ENCODE measurements around the gene PCDHGB4. TPM values are rescaled to one million over a fixed set of nuclear protein-coding genes. Genes with fewer than 3 reads are reported as not detected.

PCDHGB4 gene
- total RNA-seq = 8.3 and 20.1 TPM in 2 replicates

DNA sequence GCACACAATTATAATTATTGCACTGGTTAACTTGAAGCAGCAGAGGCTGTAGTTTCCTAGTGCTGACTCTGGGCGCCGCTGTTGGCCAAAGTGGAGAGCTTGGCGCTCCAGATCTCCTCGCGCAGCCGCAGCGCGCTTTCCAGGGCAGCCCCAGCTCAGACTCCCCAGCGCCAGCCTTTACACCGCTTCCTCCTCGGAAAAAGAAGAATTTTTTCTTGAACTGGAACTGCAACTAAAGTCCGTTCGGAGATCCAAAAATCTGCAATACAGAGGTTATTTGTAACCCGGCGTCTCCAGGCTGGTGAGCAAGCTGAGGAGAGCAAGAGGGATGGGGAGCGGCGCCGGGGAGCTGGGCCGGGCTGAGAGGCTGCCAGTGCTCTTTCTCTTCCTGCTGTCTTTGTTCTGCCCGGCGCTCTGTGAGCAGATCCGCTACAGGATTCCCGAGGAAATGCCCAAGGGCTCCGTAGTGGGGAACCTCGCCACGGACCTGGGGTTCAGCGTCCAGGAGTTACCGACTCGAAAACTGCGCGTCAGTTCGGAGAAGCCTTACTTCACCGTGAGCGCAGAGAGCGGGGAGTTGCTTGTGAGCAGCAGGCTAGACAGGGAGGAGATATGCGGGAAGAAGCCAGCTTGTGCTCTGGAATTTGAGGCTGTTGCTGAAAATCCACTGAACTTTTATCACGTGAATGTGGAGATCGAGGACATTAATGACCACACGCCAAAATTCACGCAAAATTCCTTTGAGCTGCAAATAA is at the start of gene PCDHGB4:
Gene PCDHGB4, plus strand, starts transcription at position 142 of the 755 bp plus-strand sequence. Its CDS starts 187 bp downstream, at position 329.

DNA sequence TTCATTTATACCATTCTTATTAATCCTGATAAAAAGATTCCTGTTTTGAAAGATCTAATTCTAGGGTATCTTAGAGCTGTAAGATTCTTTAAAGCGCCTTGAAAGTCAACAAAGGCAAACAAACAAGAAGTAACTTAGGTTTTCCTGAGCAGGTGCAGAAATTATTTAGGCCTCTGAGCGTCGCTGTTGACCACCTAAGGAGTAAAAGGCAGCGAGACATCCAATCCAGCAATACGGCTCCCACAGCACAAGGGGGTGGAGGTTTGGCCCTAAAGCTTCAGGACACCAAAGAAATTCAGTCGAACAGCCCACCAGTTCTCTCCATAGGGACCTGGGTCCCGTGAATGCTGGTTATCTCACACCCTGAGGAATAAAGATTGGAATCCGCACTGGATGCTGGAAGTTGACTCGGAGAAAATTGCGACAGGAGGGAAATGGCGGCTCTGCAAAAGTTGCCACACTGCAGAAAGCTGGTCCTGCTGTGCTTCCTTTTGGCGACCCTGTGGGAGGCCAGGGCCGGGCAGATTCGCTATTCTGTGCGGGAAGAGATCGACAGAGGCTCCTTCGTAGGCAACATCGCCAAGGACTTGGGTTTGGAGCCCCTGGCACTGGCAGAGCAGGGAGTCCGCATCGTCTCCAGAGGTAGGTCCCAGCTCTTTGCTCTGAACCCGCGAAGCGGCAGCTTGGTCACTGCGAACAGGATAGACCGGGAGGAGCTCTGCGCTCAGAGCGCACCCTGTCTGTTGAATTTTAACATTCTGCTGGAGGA is 48.8 kb upstream of the PCDHGB4 start, which contains the start of gene PCDHGA2:
Gene PCDHGA2, plus strand, starts transcription at position 223 of the 769 bp plus-strand sequence.

DNA sequence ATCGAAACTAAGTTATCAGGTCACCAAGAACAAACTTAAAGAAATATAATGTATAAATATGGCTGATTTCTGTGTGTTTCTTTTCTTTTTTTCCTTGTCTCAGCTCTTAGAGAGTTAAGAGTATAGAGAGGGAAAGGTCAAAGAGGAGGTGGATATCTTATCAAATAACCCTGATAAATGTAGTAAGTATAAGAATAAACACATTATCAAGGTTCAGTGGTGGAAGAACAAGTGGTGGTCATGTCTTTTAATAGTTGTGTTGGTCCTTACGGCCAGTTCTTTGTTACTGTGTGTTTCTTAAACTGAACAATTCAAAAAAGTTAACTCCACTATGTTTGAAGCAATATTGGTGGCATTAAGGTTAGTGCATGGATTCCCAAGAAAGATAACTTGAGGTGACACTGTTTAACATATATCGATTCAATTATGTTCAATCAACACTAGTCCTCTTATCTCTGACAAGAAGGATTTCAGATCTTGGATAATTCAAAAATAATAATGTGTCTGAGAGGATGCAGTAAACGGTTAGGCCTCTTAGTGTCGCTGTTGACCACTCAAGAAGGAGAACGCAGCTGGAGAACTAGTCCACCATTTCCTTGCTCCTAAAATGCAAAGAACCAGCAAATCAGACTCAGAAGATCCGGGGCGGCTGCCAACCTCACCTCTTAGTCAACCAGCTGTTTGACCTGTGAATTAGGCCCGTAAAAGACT is 44.1 kb upstream of the PCDHGB4 start, which contains the start of gene PCDHGA3:
Gene PCDHGA3, plus strand, starts transcription at position 588 of the 711 bp plus-strand sequence. CDS start 205 bp downstream, outside the sequence.

DNA sequence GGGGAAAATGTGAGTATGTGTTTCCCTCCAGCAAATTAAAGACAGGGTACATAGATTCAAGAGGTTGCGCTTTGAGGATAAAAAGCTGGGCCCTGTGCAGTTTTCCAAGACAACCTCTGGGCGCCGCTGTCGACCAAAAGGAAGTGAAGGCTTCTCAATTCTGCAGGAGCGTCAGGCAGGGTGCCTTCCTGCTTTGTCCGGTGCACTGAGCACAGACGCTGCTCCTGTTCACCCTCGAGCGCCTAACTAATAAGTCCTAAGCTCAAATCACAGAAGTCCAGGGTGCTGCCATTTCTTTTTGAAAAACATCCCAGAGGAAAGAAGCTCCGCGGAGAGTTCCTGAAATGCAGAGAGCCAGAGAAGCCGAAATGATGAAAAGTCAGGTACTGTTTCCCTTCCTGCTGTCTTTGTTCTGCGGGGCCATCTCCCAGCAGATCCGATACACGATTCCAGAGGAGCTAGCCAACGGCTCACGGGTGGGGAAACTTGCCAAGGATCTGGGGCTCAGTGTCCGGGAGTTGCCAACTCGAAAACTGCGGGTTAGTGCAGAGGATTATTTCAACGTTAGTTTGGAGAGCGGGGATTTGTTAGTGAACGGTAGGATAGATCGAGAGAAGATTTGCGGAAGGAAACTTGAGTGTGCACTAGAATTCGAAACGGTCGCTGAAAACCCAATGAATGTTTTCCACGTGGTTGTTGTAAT is 37.4 kb upstream of the PCDHGB4 start, which contains the start of gene PCDHGB1:
Gene PCDHGB1, plus strand, starts transcription at position 183 of the 703 bp plus-strand sequence. Its CDS starts 162 bp downstream, at position 345.

DNA sequence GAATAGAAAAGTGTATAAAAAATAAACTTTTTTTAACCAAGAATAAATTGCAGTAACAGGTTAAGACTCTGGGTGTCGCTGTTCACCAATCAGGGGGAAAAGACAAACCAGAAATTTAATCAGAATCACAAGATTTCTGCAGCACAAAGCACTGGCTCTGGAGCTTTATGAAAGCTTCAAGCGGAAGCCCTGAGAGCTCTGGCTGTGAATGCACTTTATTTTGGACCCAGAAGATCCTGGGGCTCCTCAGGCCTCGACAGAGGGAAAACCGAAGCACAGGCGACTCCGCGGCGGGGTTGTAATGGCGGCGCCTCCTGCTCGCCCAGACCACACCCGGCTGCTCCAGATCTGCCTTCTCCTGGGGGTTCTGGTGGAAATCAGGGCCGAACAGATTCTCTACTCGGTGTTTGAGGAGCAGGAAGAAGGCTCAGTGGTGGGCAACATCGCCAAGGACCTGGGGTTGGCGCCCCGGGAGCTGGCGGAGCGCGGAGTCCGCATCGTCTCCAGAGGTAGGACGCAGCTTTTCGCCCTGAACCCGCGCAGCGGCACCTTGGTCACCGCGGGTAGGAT is 32.5 kb upstream of the PCDHGB4 start, which contains the start of gene PCDHGA4:
Gene PCDHGA4, plus strand, starts transcription at position 122 of the 570 bp plus-strand sequence. Its CDS starts 87 bp downstream, at position 209.

DNA sequence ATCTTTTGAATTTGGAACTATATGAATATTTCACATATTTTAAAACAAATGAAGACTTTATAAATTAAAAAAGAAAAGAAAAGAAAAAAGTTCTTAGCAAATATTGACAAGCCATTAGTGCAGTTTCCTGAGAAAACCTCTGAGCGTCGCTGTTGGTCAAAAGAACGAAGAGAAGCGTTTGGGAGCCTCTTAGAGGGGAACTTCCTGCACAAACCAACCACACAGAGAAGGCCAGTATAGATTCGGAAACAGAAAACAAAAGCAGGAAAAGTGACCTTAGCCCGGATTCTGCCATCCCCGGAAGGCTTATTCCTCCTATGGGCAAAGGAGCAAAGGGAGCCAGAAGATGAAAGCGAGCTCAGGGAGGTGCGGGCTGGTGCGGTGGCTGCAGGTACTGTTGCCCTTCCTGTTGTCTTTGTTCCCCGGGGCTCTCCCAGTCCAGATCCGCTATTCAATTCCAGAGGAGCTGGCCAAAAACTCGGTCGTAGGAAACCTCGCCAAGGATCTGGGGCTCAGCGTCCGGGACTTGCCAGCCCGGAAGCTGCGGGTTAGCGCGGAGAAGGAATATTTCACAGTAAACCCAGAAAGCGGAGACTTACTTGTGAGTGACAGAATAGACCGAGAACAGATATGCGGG is 27.6 kb upstream of the PCDHGB4 start, which contains the start of gene PCDHGB2:
Gene PCDHGB2, plus strand, starts transcription at position 205 of the 637 bp plus-strand sequence. Its CDS starts 142 bp downstream, at position 347.

DNA sequence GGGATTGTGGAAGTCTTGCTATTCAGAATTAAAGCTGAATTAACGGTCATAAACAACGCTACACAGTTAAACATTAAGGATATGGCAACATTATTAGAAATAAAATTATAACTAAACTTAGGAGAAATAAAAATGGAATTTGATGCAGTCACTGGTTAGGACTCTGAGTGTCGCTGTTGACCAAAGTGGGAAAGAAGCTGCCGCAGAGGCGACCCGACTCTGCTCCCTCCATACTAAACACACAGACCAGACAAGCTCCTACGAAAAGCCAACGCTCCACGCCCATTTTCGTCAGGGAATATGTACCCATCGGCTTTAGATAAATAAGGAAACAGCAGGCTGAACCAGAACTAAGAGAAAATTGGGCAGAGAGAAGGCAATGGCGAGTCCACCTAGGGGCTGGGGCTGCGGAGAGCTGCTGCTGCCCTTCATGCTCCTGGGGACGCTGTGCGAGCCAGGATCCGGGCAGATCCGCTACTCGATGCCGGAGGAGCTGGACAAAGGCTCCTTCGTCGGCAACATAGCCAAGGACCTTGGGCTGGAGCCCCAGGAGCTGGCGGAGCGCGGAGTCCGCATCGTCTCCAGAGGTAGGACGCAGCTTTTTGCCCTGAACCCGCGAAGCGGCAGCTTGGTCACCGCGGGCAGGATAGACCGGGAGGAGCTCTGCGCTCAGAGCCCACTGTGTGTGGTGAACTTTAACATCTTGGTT is 23.4 kb upstream of the PCDHGB4 start, which contains the start of gene PCDHGA5:
Gene PCDHGA5, plus strand, starts transcription at position 211 of the 709 bp plus-strand sequence. Its CDS starts 169 bp downstream, at position 380.

DNA sequence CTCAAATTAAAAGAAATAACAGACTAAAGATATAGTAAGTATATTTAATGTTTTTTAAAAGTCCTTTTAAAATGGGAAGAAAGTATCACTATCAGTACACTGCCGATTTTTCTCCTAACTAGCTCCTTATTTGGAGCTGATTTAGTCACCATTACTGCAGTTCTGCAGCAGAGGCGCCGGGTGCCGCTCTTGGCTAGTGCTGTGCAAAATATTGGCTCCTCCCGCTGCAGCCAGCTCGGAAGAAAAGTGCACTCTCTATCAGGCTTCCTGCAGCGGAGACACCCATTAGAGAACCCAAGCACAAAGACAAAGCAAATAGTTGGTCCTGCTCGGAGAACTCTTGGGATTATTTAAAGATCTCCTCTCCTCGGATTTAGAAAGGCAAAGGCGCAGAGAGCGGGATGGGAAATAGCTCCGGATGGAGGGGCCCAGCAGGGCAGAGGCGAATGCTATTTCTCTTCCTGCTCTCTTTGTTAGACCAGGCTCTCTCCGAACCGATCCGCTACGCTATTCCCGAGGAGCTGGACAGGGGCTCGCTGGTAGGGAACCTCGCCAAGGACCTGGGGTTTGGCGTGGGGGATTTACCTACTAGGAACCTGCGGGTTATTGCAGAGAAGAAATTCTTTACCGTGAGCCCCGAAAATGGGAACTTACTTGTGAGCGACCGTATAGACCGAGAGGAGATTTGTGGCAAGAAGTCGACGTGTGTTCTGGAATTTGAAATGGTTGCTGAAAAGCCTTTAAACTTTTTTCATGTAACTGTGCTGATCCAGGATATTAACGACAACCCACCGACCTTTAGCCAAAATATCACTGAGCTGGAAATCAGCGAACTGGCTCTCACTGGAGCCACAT is 17.3 kb upstream of the PCDHGB4 start, which contains the start of gene PCDHGB3:
Gene PCDHGB3, plus strand, starts transcription at position 249 of the 855 bp plus-strand sequence. Its CDS starts 153 bp downstream, at position 402.

DNA sequence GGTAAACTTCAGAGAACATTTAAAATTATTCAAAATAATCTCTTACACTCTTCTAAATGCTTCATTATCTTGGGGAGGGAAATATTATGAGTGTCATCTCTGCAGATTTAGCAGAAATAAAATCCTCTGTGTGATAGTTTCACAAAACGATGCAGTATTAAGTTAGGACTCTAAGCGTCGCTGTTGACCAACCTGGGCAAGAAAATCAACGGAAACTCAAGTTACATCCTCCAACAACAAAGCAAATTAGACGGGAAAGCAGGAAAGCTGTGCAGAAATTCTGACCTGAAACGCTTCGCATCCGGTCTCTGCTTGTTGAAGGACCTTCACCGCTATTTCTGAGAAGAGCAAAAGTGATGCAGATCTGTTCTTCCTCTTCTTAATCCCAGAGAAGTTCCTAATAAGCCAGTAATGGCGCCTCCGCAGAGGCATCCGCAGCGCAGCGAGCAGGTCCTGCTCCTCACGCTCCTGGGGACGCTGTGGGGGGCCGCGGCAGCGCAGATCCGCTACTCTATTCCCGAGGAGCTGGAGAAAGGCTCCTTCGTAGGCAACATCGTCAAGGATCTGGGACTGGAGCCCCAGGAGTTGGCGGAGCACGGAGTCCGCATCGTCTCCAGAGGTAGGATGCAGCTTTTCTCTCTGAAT is 13.7 kb upstream of the PCDHGB4 start, which contains the start of gene PCDHGA6:
Gene PCDHGA6, plus strand, starts transcription at position 219 of the 645 bp plus-strand sequence. Its CDS starts 193 bp downstream, at position 412.

DNA sequence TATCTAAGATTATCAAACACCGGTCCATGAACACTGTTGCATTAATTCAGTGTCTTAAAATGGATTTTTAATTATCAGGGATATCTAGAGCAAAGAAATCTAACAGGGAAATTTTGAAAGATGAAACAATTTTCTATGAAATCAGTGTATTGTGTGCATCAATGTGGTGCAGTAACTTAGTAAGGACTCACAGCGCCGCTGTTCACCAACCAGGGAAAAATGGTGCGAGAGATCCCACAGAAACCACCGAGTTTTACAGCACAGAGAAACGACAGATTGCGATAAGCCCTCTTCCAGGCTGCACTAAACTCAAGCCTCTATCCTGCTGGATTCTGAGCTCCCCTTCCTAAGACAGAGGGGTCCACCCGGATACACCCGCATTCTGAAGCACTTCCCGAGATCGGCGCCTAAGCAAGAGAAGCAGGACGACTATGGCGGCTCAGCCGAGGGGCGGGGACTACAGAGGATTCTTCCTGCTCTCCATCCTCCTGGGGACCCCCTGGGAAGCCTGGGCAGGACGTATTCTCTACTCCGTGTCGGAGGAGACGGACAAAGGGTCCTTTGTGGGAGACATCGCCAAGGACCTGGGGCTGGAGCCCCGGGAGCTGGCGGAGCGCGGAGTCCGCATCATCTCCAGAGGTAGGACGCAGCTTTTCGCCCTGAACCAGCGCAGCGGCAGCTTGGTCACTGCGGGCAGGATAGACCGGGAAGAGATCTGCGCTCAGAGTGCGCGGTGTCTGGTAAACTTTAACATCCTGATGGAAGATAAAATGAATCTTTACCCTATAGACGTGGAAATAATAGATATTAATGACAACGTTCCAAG is 4.8 kb upstream of the PCDHGB4 start, which contains the start of gene PCDHGA7:
Gene PCDHGA7, plus strand, starts transcription at position 274 of the 826 bp plus-strand sequence. Its CDS starts 158 bp downstream, at position 432.

DNA sequence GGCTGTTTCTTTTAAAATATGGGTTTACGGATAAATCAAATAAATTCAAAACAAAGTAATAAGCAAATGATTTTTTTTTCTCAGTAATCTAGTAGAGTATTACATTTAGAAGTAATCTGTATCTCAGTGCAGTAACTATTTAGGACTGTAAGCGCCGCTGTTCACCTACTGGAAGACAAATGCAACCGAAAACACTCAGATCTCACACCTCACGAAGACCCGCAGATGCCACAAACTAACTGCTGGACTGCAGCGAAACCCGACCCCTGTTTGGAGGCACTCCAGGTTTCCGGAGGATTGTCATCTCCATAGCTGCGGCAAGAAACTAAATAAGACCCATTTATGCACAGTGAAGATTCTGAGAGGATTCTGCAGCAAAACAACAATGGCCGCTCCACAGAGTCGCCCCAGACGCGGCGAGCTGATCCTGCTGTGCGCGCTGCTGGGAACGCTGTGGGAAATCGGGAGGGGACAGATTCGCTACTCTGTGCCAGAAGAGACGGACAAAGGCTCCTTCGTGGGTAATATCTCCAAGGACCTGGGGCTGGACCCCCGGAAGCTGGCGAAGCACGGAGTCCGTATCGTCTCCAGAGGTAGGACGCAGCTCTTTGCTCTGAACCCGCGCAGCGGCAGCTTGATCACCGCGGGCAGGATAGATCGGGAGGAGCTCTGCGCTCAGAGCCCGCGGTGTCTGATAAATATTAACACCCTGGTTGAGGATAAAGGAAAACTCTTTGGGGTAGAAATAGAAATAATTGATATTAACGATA is 5.1 kb downstream of the PCDHGB4 start, which contains the start of gene PCDHGA8:
Gene PCDHGA8, plus strand, starts transcription at position 205 of the 770 bp plus-strand sequence. Its CDS starts 181 bp downstream, at position 386.

DNA sequence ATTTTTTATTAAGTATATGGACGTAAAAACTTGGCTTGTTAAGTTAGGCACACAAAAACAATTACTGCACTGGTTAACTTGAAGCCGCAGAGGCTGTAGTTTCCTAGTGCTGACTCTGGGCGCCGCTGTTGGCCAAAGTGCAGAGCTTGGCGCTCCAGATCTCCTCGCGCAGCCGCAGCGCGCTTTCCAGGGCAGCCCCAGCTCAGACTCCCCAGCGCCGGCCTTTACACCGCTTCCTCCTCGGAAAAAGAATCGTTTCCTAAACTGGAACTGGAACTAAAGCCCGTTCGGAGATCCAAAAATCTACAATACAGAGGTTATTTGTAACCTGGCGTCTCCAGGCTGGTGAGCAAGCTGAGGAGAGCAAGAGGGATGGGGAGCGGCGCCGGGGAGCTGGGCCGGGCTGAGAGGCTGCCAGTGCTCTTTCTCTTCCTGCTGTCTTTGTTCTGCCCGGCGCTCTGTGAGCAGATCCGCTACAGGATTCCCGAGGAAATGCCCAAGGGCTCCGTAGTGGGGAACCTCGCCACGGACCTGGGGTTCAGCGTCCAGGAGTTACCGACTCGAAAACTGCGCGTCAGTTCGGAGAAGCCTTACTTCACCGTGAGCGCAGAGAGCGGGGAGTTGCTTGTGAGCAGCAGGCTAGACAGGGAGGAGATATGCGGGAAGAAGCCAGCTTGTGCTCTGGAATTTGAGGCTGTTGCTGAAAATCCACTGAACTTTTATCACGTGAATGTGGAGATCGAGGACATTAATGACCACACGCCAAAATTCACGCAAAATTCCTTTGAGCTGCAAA is 10.5 kb downstream of the PCDHGB4 start, which contains the start of gene PCDHGB5:
Gene PCDHGB5, plus strand, starts transcription at position 192 of the 796 bp plus-strand sequence. Its CDS starts 181 bp downstream, at position 373.

DNA sequence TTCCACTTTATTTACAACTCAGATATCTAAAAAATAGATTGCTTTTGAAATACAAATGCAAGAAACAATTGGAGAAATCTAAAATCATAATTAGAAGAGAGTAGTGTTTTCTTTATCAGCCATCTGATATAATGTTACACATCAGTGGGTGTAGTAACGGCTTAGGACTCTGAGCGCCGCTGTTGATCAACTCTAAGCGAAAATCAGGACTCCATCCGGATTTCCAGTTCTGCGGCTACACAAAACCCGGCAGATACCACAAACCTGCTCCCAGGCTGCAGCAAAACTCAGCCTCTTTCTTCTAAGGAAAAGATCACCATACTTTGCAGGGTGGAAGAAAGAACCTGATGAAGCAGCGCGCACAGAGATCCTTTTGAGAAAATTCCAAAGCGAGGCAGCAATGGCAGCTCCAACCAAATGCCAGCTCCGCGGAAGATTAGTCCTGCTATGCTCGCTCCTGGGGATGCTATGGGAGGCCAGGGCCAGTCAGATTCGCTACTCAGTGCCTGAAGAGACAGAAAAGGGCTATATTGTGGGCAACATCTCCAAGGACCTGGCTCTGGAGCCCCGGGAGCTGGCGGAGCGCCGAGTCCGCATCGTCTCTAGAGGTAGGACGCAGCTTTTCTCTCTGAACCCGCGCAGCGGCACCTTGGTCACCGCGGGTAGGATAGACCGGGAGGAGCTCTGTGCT is 15.2 kb downstream of the PCDHGB4 start, which contains the start of gene PCDHGA9:
Gene PCDHGA9, plus strand, starts transcription at position 226 of the 691 bp plus-strand sequence. Its CDS starts 175 bp downstream, at position 401.

DNA sequence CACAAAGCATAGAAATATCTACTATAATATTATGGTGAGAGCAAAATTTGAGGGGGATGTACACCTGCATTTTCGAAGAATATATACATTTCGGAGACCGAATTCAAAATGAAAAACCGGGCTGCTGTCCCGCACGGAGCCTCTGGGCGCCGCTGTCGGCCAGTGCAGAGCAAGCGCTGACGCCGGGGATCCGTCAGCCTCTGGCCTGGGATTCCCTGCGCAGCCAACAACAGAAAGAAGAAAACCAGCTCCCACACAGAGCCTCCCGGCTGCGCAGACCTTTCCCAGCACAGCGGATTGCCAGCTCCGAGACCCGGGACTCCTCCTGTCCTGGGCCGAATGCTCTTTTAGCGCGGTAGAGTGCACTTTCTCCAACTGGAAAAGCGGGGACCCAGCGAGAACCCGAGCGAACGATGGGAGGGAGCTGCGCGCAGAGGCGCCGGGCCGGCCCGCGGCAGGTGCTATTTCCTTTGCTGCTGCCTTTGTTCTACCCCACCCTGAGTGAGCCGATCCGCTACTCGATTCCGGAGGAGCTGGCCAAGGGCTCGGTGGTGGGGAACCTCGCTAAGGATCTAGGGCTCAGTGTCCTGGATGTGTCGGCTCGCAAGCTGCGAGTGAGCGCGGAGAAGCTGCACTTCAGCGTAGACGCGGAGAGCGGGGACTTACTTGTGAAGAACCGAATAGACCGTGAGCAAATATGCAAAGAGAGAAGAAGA is 20.4 kb downstream of the PCDHGB4 start, which contains the start of gene PCDHGB6:
Gene PCDHGB6, plus strand, starts transcription at position 232 of the 716 bp plus-strand sequence. Its CDS starts 182 bp downstream, at position 414.

All from bladder microvascular endothelial cell (primary cell).